ENCODE results near the gene AGAP1. TPM values are rescaled to one million over a fixed set of nuclear protein-coding genes. Genes with fewer than 3 reads are reported as not detected.
A peak's percentile ranks its signal among the peaks of the same experiment; 100 is the strongest.

The AGAP1 gene
- total and polyA plus RNA-seq, 2 donors from 2014 or later, result 8.1 to 44.5 TPM

DNA sequence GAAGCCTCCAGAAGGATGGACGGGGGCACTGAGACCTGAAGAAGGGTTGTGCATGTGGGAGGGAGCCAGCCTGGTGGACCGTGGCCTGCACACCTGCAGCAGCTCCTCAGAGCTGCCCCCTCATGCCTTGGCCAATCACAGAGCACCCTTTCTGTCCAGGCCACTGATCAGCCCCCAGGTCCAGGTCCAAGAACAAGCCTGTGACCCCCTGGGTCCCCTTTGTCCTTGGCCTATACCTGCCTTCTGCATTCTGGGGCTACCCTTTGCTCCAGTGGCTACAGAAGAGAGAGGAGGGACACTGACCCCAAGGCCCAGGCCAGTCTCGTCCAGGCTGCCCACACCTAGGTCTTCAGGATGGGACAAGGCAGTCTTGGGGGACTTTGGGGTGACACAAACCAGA lies 62.2 kb downstream of the AGAP1 start:
- peak in 1 of 5 donors; percentile 48 for DNase-seq
- H3K27ac ChIP-seq (ENCODE audit: low read depth in 2 of 2, low read length in 2 of 2), result peak overlapping the region in 1 of 2 donors; percentile 8
- intact Hi-C loops (cut with DNase I), result no loop called here
- H3K36me3 ChIP-seq (ENCODE audit: control insufficient read depth in 2 of 3, insufficient read depth in 3 of 3, low read length in 3 of 3), result no peaks in the 10 kb centered on the region
- H3K4me3 ChIP-seq (ENCODE audit: low read length in 3 of 3), result no peak overlapping the region
- FAIRE-seq, result no peak
- H3K9me3 ChIP-seq (ENCODE audit: control insufficient read depth in 2 of 3, insufficient read depth in 1 of 3, low read length in 3 of 3), result no peaks in the 10 kb centered on the region
- TF ChIP-seq CTCF (IDR thresholded peaks at IDR 0.05; ENCODE audit: borderline replicate concordance, extremely low read depth, insufficient read depth), result no peak
- H3K9ac ChIP-seq (ENCODE audit: low read length in 3 of 3), result no peak overlapping the region
- no peaks in the 10 kb centered on the region for H3K27me3 ChIP-seq (ENCODE audit: control insufficient read depth, insufficient read depth, low read length)
- peaks cover 0 to 44% (median 38%) of the 10 kb centered on the region in 3 donors for H3K4me1 ChIP-seq (ENCODE audit: control insufficient read depth in 2 of 3, insufficient read depth in 2 of 3, low read depth in 1 of 3, low read length in 3 of 3)

DNA sequence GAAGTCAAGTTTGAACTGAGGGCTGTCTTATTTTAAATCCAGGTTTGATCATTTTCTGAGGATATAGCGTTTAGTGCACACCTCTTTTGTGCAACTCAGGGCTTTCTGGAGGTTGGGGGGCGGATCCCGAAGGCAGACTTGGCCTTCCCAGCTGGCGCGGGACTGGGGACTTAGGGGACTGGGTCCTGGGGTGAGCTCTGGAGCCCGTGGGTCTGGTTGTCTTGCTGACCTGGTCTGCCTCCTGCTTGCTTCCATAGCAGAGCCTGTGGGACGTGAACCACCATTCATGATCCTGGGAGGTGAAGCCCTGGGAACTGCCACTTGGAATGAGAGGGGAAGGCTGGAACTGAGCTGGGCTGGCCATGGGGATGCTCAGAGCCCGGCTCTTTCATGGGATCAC lies 63.1 kb downstream of the AGAP1 start:
- H3K4me1 ChIP-seq (ENCODE audit: control insufficient read depth in 2 of 3, insufficient read depth in 2 of 3, low read depth in 1 of 3, low read length in 3 of 3), result peaks cover 0 to 41% (median 33%) of the 10 kb centered on the region in 3 donors
- FAIRE-seq (no peak), DNase-seq (no peak)

GRCh38 chr2:235557903-235558302 lies 64.1 kb downstream of the AGAP1 start:
- Histone ChIP-seq H3K27ac (ENCODE audit: low read depth in 2 of 2, low read length in 2 of 2) (peak overlapping the region in 1 of 2 donors; percentile 32), H3K9me3 (ENCODE audit: control insufficient read depth in 2 of 3, insufficient read depth in 1 of 3, low read length in 3 of 3) (no peaks in the 10 kb centered on the region), H3K4me1 (ENCODE audit: control insufficient read depth in 2 of 3, insufficient read depth in 2 of 3, low read depth in 1 of 3, low read length in 3 of 3) (peaks cover 0 to 36% (median 31%) of the 10 kb centered on the region in 3 donors), H3K4me3 (ENCODE audit: low read length in 3 of 3) (no peak overlapping the region), H3K36me3 (ENCODE audit: control insufficient read depth in 2 of 3, insufficient read depth in 3 of 3, low read length in 3 of 3) (no peaks in the 10 kb centered on the region), H3K9ac (ENCODE audit: low read length in 3 of 3) (no peak overlapping the region), H3K27me3 (ENCODE audit: control insufficient read depth, insufficient read depth, low read length) (no peaks in the 10 kb centered on the region)
- DNase-seq (no peak), FAIRE-seq (no peak)
- intact Hi-C loops (cut with DNase I), result no loop called here
- no peak for TF ChIP-seq CTCF (IDR thresholded peaks at IDR 0.05; ENCODE audit: borderline replicate concordance, extremely low read depth, insufficient read depth)

More for the DNA sequence above, 63.1 kb downstream of the AGAP1 start:
- Histone ChIP-seq H3K9ac (ENCODE audit: low read length in 3 of 3) (no peak overlapping the region), H3K27ac (ENCODE audit: low read depth in 2 of 2, low read length in 2 of 2) (no peak overlapping the region), H3K9me3 (ENCODE audit: control insufficient read depth in 2 of 3, insufficient read depth in 1 of 3, low read length in 3 of 3) (no peaks in the 10 kb centered on the region), H3K27me3 (ENCODE audit: control insufficient read depth, insufficient read depth, low read length) (no peaks in the 10 kb centered on the region), H3K4me3 (ENCODE audit: low read length in 3 of 3) (no peak overlapping the region), H3K36me3 (ENCODE audit: control insufficient read depth in 2 of 3, insufficient read depth in 3 of 3, low read length in 3 of 3) (no peaks in the 10 kb centered on the region)
- no peak for TF ChIP-seq CTCF (IDR thresholded peaks at IDR 0.05; ENCODE audit: borderline replicate concordance, extremely low read depth, insufficient read depth)
- intact Hi-C loops (cut with DNase I), result no loop called here

GRCh38 chr2:235558572-235558971 lies 64.7 kb downstream of the AGAP1 start:
- Histone ChIP-seq H3K4me1 (ENCODE audit: control insufficient read depth in 2 of 3, insufficient read depth in 2 of 3, low read depth in 1 of 3, low read length in 3 of 3) (peaks cover 0 to 39% (median 31%) of the 10 kb centered on the region in 3 donors), H3K9me3 (ENCODE audit: control insufficient read depth in 2 of 3, insufficient read depth in 1 of 3, low read length in 3 of 3) (no peaks in the 10 kb centered on the region), H3K9ac (ENCODE audit: low read length in 3 of 3) (no peak overlapping the region), H3K4me3 (ENCODE audit: low read length in 3 of 3) (no peak overlapping the region), H3K27ac (ENCODE audit: low read depth in 2 of 2, low read length in 2 of 2) (no peak overlapping the region), H3K36me3 (ENCODE audit: control insufficient read depth in 2 of 3, insufficient read depth in 3 of 3, low read length in 3 of 3) (no peaks in the 10 kb centered on the region), H3K27me3 (ENCODE audit: control insufficient read depth, insufficient read depth, low read length) (no peaks in the 10 kb centered on the region)
- DNase-seq (no peak), FAIRE-seq (no peak)
- TF ChIP-seq CTCF (IDR thresholded peaks at IDR 0.05; ENCODE audit: borderline replicate concordance, extremely low read depth, insufficient read depth), result no peak
- intact Hi-C loops (cut with DNase I), result no loop called here

Measured in kidney (tissue), 14 donors.